ENCODE results near the gene PCSK9.

DNA sequence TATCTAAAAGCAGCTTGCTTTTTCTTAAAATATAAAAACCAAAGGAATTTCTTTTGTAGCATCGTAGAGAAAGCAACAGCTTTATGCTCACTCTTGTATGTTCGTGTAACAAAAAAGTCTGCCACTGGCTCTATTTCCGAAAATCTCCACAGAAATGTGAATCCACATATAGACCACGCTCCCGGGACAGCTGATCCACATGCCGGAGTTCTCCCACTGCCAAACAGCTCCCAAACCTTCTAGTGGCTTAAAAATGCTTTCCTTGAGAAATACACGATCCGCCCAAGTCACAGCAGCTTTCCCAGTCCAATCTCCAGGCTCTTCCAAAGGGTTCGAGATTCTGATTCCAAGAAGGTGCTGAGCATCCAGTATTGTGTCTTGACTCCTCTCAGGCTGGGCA lies 29.3 kb downstream of the PCSK9 start:
- TF ChIP-seq, protein P1, sequence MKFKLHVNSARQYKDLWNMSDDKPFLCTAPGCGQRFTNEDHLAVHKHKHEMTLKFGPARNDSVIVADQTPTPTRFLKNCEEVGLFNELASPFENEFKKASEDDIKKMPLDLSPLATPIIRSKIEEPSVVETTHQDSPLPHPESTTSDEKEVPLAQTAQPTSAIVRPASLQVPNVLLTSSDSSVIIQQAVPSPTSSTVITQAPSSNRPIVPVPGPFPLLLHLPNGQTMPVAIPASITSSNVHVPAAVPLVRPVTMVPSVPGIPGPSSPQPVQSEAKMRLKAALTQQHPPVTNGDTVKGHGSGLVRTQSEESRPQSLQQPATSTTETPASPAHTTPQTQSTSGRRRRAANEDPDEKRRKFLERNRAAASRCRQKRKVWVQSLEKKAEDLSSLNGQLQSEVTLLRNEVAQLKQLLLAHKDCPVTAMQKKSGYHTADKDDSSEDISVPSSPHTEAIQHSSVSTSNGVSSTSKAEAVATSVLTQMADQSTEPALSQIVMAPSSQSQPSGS (CRISPR knock-in tag; IDR thresholded peaks at IDR 0.05) = no peak
- TF ChIP-seq FOXA1 (IDR thresholded peaks at IDR 0.05; ENCODE audit: borderline replicate concordance) = no peak
- no peak for TF ChIP-seq POLR2AphosphoS2 (IDR thresholded peaks at IDR 0.05; ENCODE audit: low read length)
- TF ChIP-seq, protein P2, sequence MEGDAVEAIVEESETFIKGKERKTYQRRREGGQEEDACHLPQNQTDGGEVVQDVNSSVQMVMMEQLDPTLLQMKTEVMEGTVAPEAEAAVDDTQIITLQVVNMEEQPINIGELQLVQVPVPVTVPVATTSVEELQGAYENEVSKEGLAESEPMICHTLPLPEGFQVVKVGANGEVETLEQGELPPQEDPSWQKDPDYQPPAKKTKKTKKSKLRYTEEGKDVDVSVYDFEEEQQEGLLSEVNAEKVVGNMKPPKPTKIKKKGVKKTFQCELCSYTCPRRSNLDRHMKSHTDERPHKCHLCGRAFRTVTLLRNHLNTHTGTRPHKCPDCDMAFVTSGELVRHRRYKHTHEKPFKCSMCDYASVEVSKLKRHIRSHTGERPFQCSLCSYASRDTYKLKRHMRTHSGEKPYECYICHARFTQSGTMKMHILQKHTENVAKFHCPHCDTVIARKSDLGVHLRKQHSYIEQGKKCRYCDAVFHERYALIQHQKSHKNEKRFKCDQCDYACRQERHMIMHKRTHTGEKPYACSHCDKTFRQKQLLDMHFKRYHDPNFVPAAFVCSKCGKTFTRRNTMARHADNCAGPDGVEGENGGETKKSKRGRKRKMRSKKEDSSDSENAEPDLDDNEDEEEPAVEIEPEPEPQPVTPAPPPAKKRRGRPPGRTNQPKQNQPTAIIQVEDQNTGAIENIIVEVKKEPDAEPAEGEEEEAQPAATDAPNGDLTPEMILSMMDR (IDR thresholded peaks at IDR 0.05 in 2 of 3, conservative IDR thresholded peaks at IDR 0.05 in 1 of 3; ENCODE audit: insufficient read depth in 2 of 3, low read depth in 1 of 3, low read length in 3 of 3) = no peak
